Endothelial cell of umbilical vein (primary cell): ENCODE measurements around the gene LRRC41. TPM values are rescaled to one million over a fixed set of nuclear protein-coding genes. Genes with fewer than 3 reads are reported as not detected.

Experiments used
- BruUV-seq: library from RNA; stranded (reverse); fragments of 400-500 nt; replicated peaks from 2 replicates; lab custom pipeline; 2021; lab: Mats Ljungman, UMichigan
- CTCF ChIA-PET: fragments of 300-600, 350-600 bp; sonication (Branson Sonifier 250); formaldehyde crosslinking; loops from one replicate; lab custom pipeline; 2021; ENCODE audit warnings: antibody characterized with exemption, inconsistent platforms; lab: Charles Lee
- POLR2A ChIA-PET: fragments of 300-600, 350-600 bp; sonication (Branson Sonifier 250); formaldehyde crosslinking; loops from one replicate; lab custom pipeline; 2021; ENCODE audit warnings: antibody characterized with exemption, inconsistent platforms; lab: Charles Lee
- DNase-seq: peaks from one replicate; pipeline ENCODE4 v3.0.0-alpha.2; 2011; ENCODE audit warnings: low read depth, low spot score
- FAIRE-seq: peaks from 2 replicates; lab custom pipeline; 2011; peaks lifted over from hg19 to GRCh38; lab: Jason Lieb, UNC
- H2AFZ ChIP-seq: 2 replicates; pipeline ENCODE4 v1.6.0; 2012; ENCODE audit warnings: low read depth, low read length, control low read depth, inconsistent platforms
- H3K27ac ChIP-seq: 2 replicates; pipeline ENCODE4 v1.5.1; 2011; ENCODE audit warnings: low read depth, mild to moderate bottlenecking, control low read depth, low read length, moderate library complexity; ENCODE audit not compliant: insufficient read depth
- H3K27me3 ChIP-seq, 2 experiments: 2 replicates each; pipeline versions ENCODE4 v1.6.0 to v1.6.1; 2011; ENCODE audit warnings: low read length in 2 of 2, mixed read lengths in 1 of 2; ENCODE audit not compliant: control insufficient read depth in 2 of 2, insufficient read depth in 2 of 2
- H3K36me3 ChIP-seq, 2 experiments: 2 replicates in 1 of 2; 3 replicates in 1 of 2; pipeline ENCODE4 v1.5.1; 2011; ENCODE audit warnings: low read length in 2 of 2, mild to moderate bottlenecking in 1 of 2, moderate library complexity in 1 of 2; ENCODE audit not compliant: control insufficient read depth in 2 of 2, insufficient read depth in 2 of 2; ENCODE audit errors: extremely low read depth in 1 of 2
- H3K4me1 ChIP-seq: 3 replicates; pipeline ENCODE4 v1.5.1; 2011; ENCODE audit warnings: mild to moderate bottlenecking, low read length; ENCODE audit not compliant: control insufficient read depth, insufficient read depth; ENCODE audit errors: extremely low read depth
- H3K4me2 ChIP-seq: 2 replicates; pipeline ENCODE4 v1.6.1; 2011; ENCODE audit warnings: low read length, control low read depth, mixed read lengths; ENCODE audit not compliant: insufficient read depth
- H3K4me3 ChIP-seq, 3 experiments: fragments of 200-600 bp in 1 of 3; sonication (generic), shearing (Covaris generic) in 1 of 3; replicated peaks in 1 of 3; 2 replicates each; pipeline ENCODE4 v1.5.1; 2011 to 2016; ENCODE audit warnings: control low read depth in 3 of 3, low read length in 3 of 3, mild to moderate bottlenecking in 2 of 3, inconsistent platforms in 1 of 3, low read depth in 1 of 3, moderate library complexity in 1 of 3; ENCODE audit not compliant: insufficient read depth in 1 of 3
- H3K79me2 ChIP-seq: 2 replicates; pipeline ENCODE4 v1.6.0; 2012; ENCODE audit warnings: low read length, inconsistent platforms; ENCODE audit not compliant: control insufficient read depth, insufficient read depth
- H3K9ac ChIP-seq: replicated peaks from 2 replicates; pipeline ENCODE3; 2011; ENCODE audit warnings: low read length, control low read depth; ENCODE audit not compliant: insufficient read depth; ENCODE audit errors: extremely low read depth
- H3K9me1 ChIP-seq: replicated peaks from 3 replicates; pipeline ENCODE4 v1.6.0; 2011; ENCODE audit warnings: mild to moderate bottlenecking, low read length; ENCODE audit not compliant: control insufficient read depth, insufficient read depth; ENCODE audit errors: extremely low read depth
- H3K9me3 ChIP-seq: replicated peaks from 2 replicates; pipeline ENCODE4 v1.5.1; 2012; ENCODE audit warnings: low read length, inconsistent platforms; ENCODE audit not compliant: control insufficient read depth, insufficient read depth
- H4K20me1 ChIP-seq: replicated peaks from 2 replicates; pipeline ENCODE3; 2011; ENCODE audit warnings: mild to moderate bottlenecking, low read length; ENCODE audit not compliant: control insufficient read depth, insufficient read depth; ENCODE audit errors: extremely low read depth
- EZH2 ChIP-seq: IDR thresholded peaks from 2 replicates; pipeline ENCODE4 v1.6.1; 2012; ENCODE audit warnings: borderline replicate concordance, low read depth, mild to moderate bottlenecking, moderate library complexity, low read length, inconsistent platforms; ENCODE audit not compliant: severe bottlenecking
- FOS ChIP-seq: IDR thresholded peaks from 2 replicates; pipeline ENCODE4 v1.6.1; 2011; ENCODE audit warnings: mild to moderate bottlenecking, low read length, moderate library complexity, borderline replicate concordance; ENCODE audit not compliant: insufficient read depth
- GATA2 ChIP-seq: IDR thresholded peaks from 2 replicates; pipeline ENCODE4 v1.7.0; 2011; ENCODE audit warnings: low read depth, mild to moderate bottlenecking, moderate library complexity, mixed read lengths, low read length; ENCODE audit not compliant: insufficient read length, insufficient read depth
- JUN ChIP-seq: IDR thresholded peaks from 2 replicates; pipeline ENCODE4 v1.6.1; 2011; ENCODE audit warnings: borderline replicate concordance, low read depth; ENCODE audit not compliant: insufficient read length, insufficient read depth
- MYC ChIP-seq: IDR thresholded peaks from one replicate; pipeline ENCODE4 v1.6.1; 2011; ENCODE audit warnings: mild to moderate bottlenecking, low read depth, low read length
- POLR2A ChIP-seq: IDR thresholded peaks from 2 replicates; pipeline ENCODE4 v1.6.1; 2012; ENCODE audit warnings: low read depth, mild to moderate bottlenecking, control low read depth, low read length
- POLR2AphosphoS5 ChIP-seq: IDR thresholded peaks from 2 replicates; pipeline ENCODE4 v1.6.1; 2012; ENCODE audit warnings: low read depth, mild to moderate bottlenecking, control low read depth, low read length, moderate library complexity; ENCODE audit not compliant: insufficient read depth
- dilution Hi-C: fragments of 300-500 bp; cut with MboI; formaldehyde crosslinking; loops from one replicate; pipeline ENCODE4 v1.15.0; 2019; ENCODE audit warnings: low sequenced_read_pairs; ENCODE audit not compliant: extremely low pct_ligation_motif_present
- intact Hi-C: fragments of 100-400 bp; cut with micrococcal nuclease; formaldehyde crosslinking; loops from one replicate; pipeline ENCODE4 v1.10.0; 2022
- polyA plus RNA-seq, 4 experiments: library from polyadenylated mRNA; depleted of rRNA in 3 of 4; stranded (reverse) in 3 of 4; unstranded in 1 of 4; fragments of >200 nt; gene quantifications; 2 replicates each; pipeline versions ENCODE4 v1.2.1 to v1.2.3, GENCODE V29; 2011 to 2012; ENCODE audit warnings: missing spikeins in 1 of 4
- total RNA-seq: library from RNA; stranded (reverse); gene quantifications from 2 replicates; pipeline ENCODE4 v1.2.3, GENCODE V29; 2021
- TF ChIP-seq, protein P1 (sequence below), 2 donors: IDR thresholded peaks; 1 replicate in 1 of 2; 2 replicates in 1 of 2; pipeline ENCODE4 v1.5.1; 2011; ENCODE audit warnings: low read length in 2 of 2, mild to moderate bottlenecking in 2 of 2, moderate library complexity in 2 of 2, control low read depth in 1 of 2, inconsistent platforms in 1 of 2, low read depth in 1 of 2; ENCODE audit not compliant: insufficient read depth in 1 of 2; ENCODE audit errors: extremely low read depth in 1 of 2
- TF ChIP-seq, protein P2 (sequence below): IDR thresholded peaks from 2 replicates; pipeline ENCODE4 v1.6.1; 2011; ENCODE audit not compliant: insufficient read depth, insufficient read length

Gene LRRC41
- total and polyA plus RNA-seq, 2 donors (not counting 3 experiments of a cell fraction or from before 2014, with no cell fraction given), result 69.2 to 91.1 TPM

- Histone ChIP-seq H3K4me3 (no peak overlapping the region), H3K9me1 (no peaks in the 10 kb centered on the region), H3K27me3 (no peaks in the 10 kb centered on the region), H3K9me3 (no peaks in the 10 kb centered on the region), H2AFZ (no peak overlapping the region), H4K20me1 (no peaks in the 10 kb centered on the region), H3K4me1 (peaks cover 8% of the 10 kb centered on the region), H3K9ac (no peak overlapping the region), H3K4me2 (no peak overlapping the region), H3K27ac (no peak overlapping the region), H3K36me3 (peaks cover 5 to 18% of the 10 kb centered on the region in 2 experiments), H3K79me2 (peaks cover 24% of the 10 kb centered on the region)
- TF ChIP-seq, protein P1, sequence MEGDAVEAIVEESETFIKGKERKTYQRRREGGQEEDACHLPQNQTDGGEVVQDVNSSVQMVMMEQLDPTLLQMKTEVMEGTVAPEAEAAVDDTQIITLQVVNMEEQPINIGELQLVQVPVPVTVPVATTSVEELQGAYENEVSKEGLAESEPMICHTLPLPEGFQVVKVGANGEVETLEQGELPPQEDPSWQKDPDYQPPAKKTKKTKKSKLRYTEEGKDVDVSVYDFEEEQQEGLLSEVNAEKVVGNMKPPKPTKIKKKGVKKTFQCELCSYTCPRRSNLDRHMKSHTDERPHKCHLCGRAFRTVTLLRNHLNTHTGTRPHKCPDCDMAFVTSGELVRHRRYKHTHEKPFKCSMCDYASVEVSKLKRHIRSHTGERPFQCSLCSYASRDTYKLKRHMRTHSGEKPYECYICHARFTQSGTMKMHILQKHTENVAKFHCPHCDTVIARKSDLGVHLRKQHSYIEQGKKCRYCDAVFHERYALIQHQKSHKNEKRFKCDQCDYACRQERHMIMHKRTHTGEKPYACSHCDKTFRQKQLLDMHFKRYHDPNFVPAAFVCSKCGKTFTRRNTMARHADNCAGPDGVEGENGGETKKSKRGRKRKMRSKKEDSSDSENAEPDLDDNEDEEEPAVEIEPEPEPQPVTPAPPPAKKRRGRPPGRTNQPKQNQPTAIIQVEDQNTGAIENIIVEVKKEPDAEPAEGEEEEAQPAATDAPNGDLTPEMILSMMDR (IDR thresholded peaks at IDR 0.05; ENCODE audit: extremely low read depth in 1 of 2, insufficient read depth in 1 of 2, low read depth in 1 of 2, low read length in 2 of 2), result no peak
- TF ChIP-seq JUN (no peak), MYC (no peak), GATA2 (no peak)
- dilution Hi-C loops (no loop called here), intact Hi-C loops (loop anchor here (5.0 kb wide), 1 partner anchor 162 kb away; no protein-coding TSS in a partner anchor)
- DNase-seq, result no peak
- ChIA-PET CTCF (interaction anchor here (0.7 to 0.9 kb wide), 2 partner anchors 11 to 1315 kb away, joined by 3 read pairs; no protein-coding TSS in a partner anchor), POLR2A (no interaction called here)
- BruUV-seq, result no TSS peak
- FAIRE-seq, result no peak
These were observed 41.1 kb upstream of the LRRC41 start for GRCh38 chr1:46344481-46344880.

- H3K4me3 ChIP-seq, result no peak overlapping the region
- intact Hi-C loops, result loop anchor here (5.0 kb wide), 1 partner anchor 161 kb away; no protein-coding TSS in a partner anchor
These were observed 40.3 kb upstream of the LRRC41 start for GRCh38 chr1:46343705-46344104.

More at GRCh38 chr1:46343705-46344104, 40.3 kb upstream of the LRRC41 start:
- FAIRE-seq (no peak), DNase-seq (no peak)
- Histone ChIP-seq H3K79me2 (peaks cover 24% of the 10 kb centered on the region), H3K27me3 (no peaks in the 10 kb centered on the region), H3K36me3 (peaks cover 3 to 15% of the 10 kb centered on the region in 2 experiments), H3K9me3 (no peaks in the 10 kb centered on the region), H2AFZ (no peak overlapping the region), H3K27ac (no peak overlapping the region), H3K4me2 (no peak overlapping the region), H4K20me1 (no peaks in the 10 kb centered on the region), H3K9me1 (no peaks in the 10 kb centered on the region), H3K4me1 (peaks cover 10% of the 10 kb centered on the region), H3K9ac (no peak overlapping the region)
- ChIA-PET CTCF (interaction anchor here (0.9 kb wide), 1 partner anchor 11 kb away, joined by 3 read pairs; no protein-coding TSS in a partner anchor), POLR2A (no interaction called here)
- dilution Hi-C loops, result no loop called here
- no TSS peak for BruUV-seq
- no peak for TF ChIP-seq JUN
- TF ChIP-seq GATA2, result no peak
- no peak for TF ChIP-seq MYC
- TF ChIP-seq POLR2AphosphoS5, result no peak
- no peak for TF ChIP-seq POLR2A
- TF ChIP-seq FOS, result no peak
- no peak for TF ChIP-seq EZH2
- TF ChIP-seq, protein P1 (IDR thresholded peaks at IDR 0.05; ENCODE audit: extremely low read depth in 1 of 2, insufficient read depth in 1 of 2, low read depth in 1 of 2, low read length in 2 of 2), result no peak
- TF ChIP-seq, protein P2, sequence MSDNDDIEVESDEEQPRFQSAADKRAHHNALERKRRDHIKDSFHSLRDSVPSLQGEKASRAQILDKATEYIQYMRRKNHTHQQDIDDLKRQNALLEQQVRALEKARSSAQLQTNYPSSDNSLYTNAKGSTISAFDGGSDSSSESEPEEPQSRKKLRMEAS, result no peak
